ENCODE measurements around the gene ARF6. TPM values are rescaled to one million over a fixed set of nuclear protein-coding genes. Genes with fewer than 3 reads are reported as not detected.

Gene ARF6
- total and polyA plus RNA-seq, 9 of the 15 experiments (the other 6 are each of a cell fraction or from before 2014, with no cell fraction given) = 15.3 to 35.2 (median 24.9) TPM

GRCh38 chr14:49893309-49894213 is 679 bp downstream of the ARF6 start (continued):
- TF ChIP-seq SAP30 (IDR thresholded peaks at IDR 0.05; ENCODE audit: borderline replicate concordance, insufficient read depth, low read depth, low read length, poor library complexity, severe bottlenecking) (peak; percentile 27), ETV6 (IDR thresholded peaks at IDR 0.05; ENCODE audit: borderline replicate concordance in 1 of 2, low read depth in 2 of 2, low read length in 1 of 2) (0 out of 4 replicates have a peak, but pooled peaks of 1 of the 2 experiments have one; percentile 9), ETV6 (CRISPR knock-in tag; IDR thresholded peaks at IDR 0.05; ENCODE audit: borderline replicate concordance) (no peak), HINFP (tag; conservative IDR thresholded peaks at IDR 0.05; ENCODE audit: low read depth) (no peak), NKRF (IDR thresholded peaks at IDR 0.05; ENCODE audit: borderline replicate concordance) (0 out of 2 replicates have a peak, but pooled peaks have one; percentile 21), ETS1 (conservative IDR thresholded peaks at IDR 0.05; ENCODE audit: control insufficient read depth, low read depth, low read length) (0 out of 2 replicates have a peak, but pooled peaks have one; percentile 20), CBX5 (IDR thresholded peaks at IDR 0.05; ENCODE audit: borderline replicate concordance, low read depth) (no peak), REST (IDR thresholded peaks at IDR 0.05; ENCODE audit: borderline replicate concordance) (peak; percentile 32), REST (CRISPR knock-in tag; IDR thresholded peaks at IDR 0.05; ENCODE audit: low read depth) (no peak), CREM (IDR thresholded peaks at IDR 0.05; ENCODE audit: low read depth) (peak; percentile 19; the same call in 1 of the 2 replicates)

Data from K562 (cell line).